Colonic mucosa (tissue), 4 donors: ENCODE measurements around the gene PAIP2. TPM values are rescaled to one million over a fixed set of nuclear protein-coding genes. Genes with fewer than 3 reads are reported as not detected.

ENCODE experiments used
- DNase-seq: peaks from one replicate; pipeline ENCODE4 v3.0.0-alpha.2; 2020
- H3K27ac ChIP-seq: fragments of 200-600 bp; one replicate; pipeline ENCODE4 v1.8.0; 2021
- H3K27me3 ChIP-seq: fragments of 200-600 bp; one replicate; pipeline ENCODE4 v1.8.0; 2021
- H3K36me3 ChIP-seq: fragments of 200-600 bp; one replicate; pipeline ENCODE4 v1.8.0; 2021
- H3K4me1 ChIP-seq: fragments of 200-600 bp; one replicate; pipeline ENCODE4 v1.8.0; 2021; ENCODE audit warnings: mild to moderate bottlenecking
- H3K4me3 ChIP-seq: fragments of 200-600 bp; one replicate; pipeline ENCODE4 v1.8.0; 2021
- H3K9ac ChIP-seq, 2 donors: one replicate each; pipeline ENCODE4 v1.7.0; 2013; ENCODE audit warnings: control low read depth in 2 of 2, low read depth in 2 of 2, low read length in 2 of 2
- H3K9me3 ChIP-seq: fragments of 200-600 bp; one replicate; pipeline ENCODE4 v1.8.0; 2021
- CTCF ChIP-seq: fragments of 200-600 bp; IDR thresholded peaks from one replicate; pipeline ENCODE4 v1.8.0; 2022; ENCODE audit warnings: antibody characterized with exemption, mild to moderate bottlenecking
- intact Hi-C: fragments of 100-400 bp; cut with DNase I; formaldehyde crosslinking; loops from one replicate; pipeline ENCODE4 v1.14.1; 2022
- total RNA-seq, 2 donors: library from RNA; stranded (reverse); fragmentation: NEBNext Ultra II Directional in 1 of 2; extraction: Animal tissue kit (Norgen Biotek cat#: 25700) in 1 of 2; gene quantifications; one replicate each; pipeline ENCODE4 v1.2.1, GENCODE V29; 2021
- donor health status: healthy.
- donor health status: DM: no; HTN: no; CAD: no.
- donor health status: DM: no; HTN: no; CAD: no.

The PAIP2 gene
- total RNA-seq, 2 donors from 2014 or later: 39.4 to 49.7 TPM

- TF ChIP-seq CTCF: no peak
- H3K9ac ChIP-seq: no peak overlapping the region
- no peak overlapping the region for H3K27ac ChIP-seq
- intact Hi-C loops: no loop called here
- H3K4me3 ChIP-seq: no peak overlapping the region
- H3K4me1 ChIP-seq: no peaks in the 10 kb centered on the region
- H3K36me3 ChIP-seq: no peaks in the 10 kb centered on the region
- no peaks in the 10 kb centered on the region for H3K27me3 ChIP-seq
- no peak for DNase-seq
- H3K9me3 ChIP-seq: no peaks in the 10 kb centered on the region
Observed at GRCh38 chr5:139401546-139401945, 59.9 kb downstream of the PAIP2 start.

GRCh38 chr5:139402561-139403158 lies 61.0 kb downstream of the PAIP2 start:
- no peak for DNase-seq
- Histone ChIP-seq H3K9ac (peak overlapping the region in 1 of 2 donors; percentile 72), H3K27ac (no peak overlapping the region), H3K27me3 (no peaks in the 10 kb centered on the region), H3K9me3 (no peaks in the 10 kb centered on the region), H3K4me3 (no peak overlapping the region), H3K36me3 (no peaks in the 10 kb centered on the region), H3K4me1 (no peaks in the 10 kb centered on the region)
- TF ChIP-seq CTCF: peak; percentile 28
- intact Hi-C loops: no loop called here

- Histone ChIP-seq H3K27ac (peak overlapping the region; percentile 87), H3K36me3 (no peaks in the 10 kb centered on the region), H3K27me3 (no peaks in the 10 kb centered on the region), H3K4me3 (peak overlapping the region; percentile 37), H3K9me3 (no peaks in the 10 kb centered on the region), H3K9ac (peak overlapping the region; percentile 72 to 80), H3K4me1 (no peaks in the 10 kb centered on the region)
- intact Hi-C loops: no loop called here
- no peak for DNase-seq
- TF ChIP-seq CTCF: no peak
Observed at GRCh38 chr5:139403418-139403786, 61.7 kb downstream of the PAIP2 start.

- peak within 1 kb of the TSS; percentile 37 for H3K4me3 ChIP-seq
- DNase-seq: peak; percentile 98
- H3K36me3 ChIP-seq: no peaks in the 10 kb centered on the region
- H3K4me1 ChIP-seq: no peaks in the 10 kb centered on the region
- H3K27me3 ChIP-seq: no peaks in the 10 kb centered on the region
- intact Hi-C loops: no loop called here
- no peaks in the 10 kb centered on the region for H3K9me3 ChIP-seq
- H3K9ac ChIP-seq: peak within 1 kb of the TSS; percentile 72 to 80
- H3K27ac ChIP-seq: peak within 1 kb of the TSS; percentile 87
- TF ChIP-seq CTCF: no peak
Observed at GRCh38 chr5:139403787-139404483, 62.3 kb downstream of the PAIP2 start, which contains the start of gene SPATA24. Gene SPATA24 (minus strand): TSS chr5:139404089. CDS start chr5:139404060, 29 bp downstream.

- no peaks in the 10 kb centered on the region for H3K27me3 ChIP-seq
- no peak for DNase-seq
- H3K4me1 ChIP-seq: no peaks in the 10 kb centered on the region
- peak overlapping the region; percentile 37 for H3K4me3 ChIP-seq
- H3K9me3 ChIP-seq: no peaks in the 10 kb centered on the region
- H3K27ac ChIP-seq: peak overlapping the region; percentile 87
- no peak for TF ChIP-seq CTCF
- intact Hi-C loops: no loop called here
- H3K9ac ChIP-seq: peak overlapping the region; percentile 52 to 72
- H3K36me3 ChIP-seq: no peaks in the 10 kb centered on the region
Observed at GRCh38 chr5:139404484-139404840, 62.8 kb downstream of the PAIP2 start.
